AG08395 (cell line): ENCODE measurements around the gene ANKRD62.
"Not testable (repeated sequence)": the region's sequence is repeated elsewhere in the genome, so short reads cannot be mapped to it uniquely, and the experiment has no call there.

Experiments used
- DNase-seq: peaks from one replicate; pipeline ENCODE4 v3.0.0; 2012; ENCODE audit warnings: mixed read lengths, low spot score

Gene ANKRD62

GRCh38 chr18:12066910-12067511, 26.6 kb upstream of the ANKRD62 start:
- DNase-seq = no peak

GRCh38 chr18:12067671-12068070, 26.0 kb upstream of the ANKRD62 start:
- DNase-seq = no peak

- DNase-seq = not testable (repeated sequence)
These were observed 25.2 kb upstream of the ANKRD62 start for GRCh38 chr18:12068316-12068949.

GRCh38 chr18:12068950-12069320, 24.7 kb upstream of the ANKRD62 start:
- no peak for DNase-seq

GRCh38 chr18:12071066-12071465, 22.6 kb upstream of the ANKRD62 start:
- DNase-seq = not testable (repeated sequence)

GRCh38 chr18:12072996-12073395, 20.6 kb upstream of the ANKRD62 start:
- DNase-seq = no peak

- no peak for DNase-seq
These were observed 18.9 kb upstream of the ANKRD62 start for GRCh38 chr18:12074736-12075135.

GRCh38 chr18:12076424-12077140, 17.1 kb upstream of the ANKRD62 start:
- peak; percentile 34 for DNase-seq

- not testable (repeated sequence) for DNase-seq
These were observed 15.6 kb upstream of the ANKRD62 start for GRCh38 chr18:12077994-12078393.

- no peak for DNase-seq
These were observed 14.0 kb upstream of the ANKRD62 start for GRCh38 chr18:12079491-12080237.

GRCh38 chr18:12085136-12085535, 8.5 kb upstream of the ANKRD62 start:
- no peak for DNase-seq

- no peak for DNase-seq
These were observed 7.9 kb upstream of the ANKRD62 start for GRCh38 chr18:12085786-12086185.

GRCh38 chr18:12086249-12086648, 7.4 kb upstream of the ANKRD62 start:
- DNase-seq = no peak

GRCh38 chr18:12086677-12087470, 6.8 kb upstream of the ANKRD62 start:
- no peak for DNase-seq

GRCh38 chr18:12087471-12088025, 6.1 kb upstream of the ANKRD62 start:
- no peak for DNase-seq

- DNase-seq = no peak
These were observed 5.5 kb upstream of the ANKRD62 start for GRCh38 chr18:12088096-12088495.

GRCh38 chr18:12088731-12089375, 4.8 kb upstream of the ANKRD62 start:
- no peak for DNase-seq

- DNase-seq = no peak
These were observed 2.0 kb upstream of the ANKRD62 start for GRCh38 chr18:12091538-12092141.

- DNase-seq = no peak
These were observed 1.0 kb upstream of the ANKRD62 start for GRCh38 chr18:12092398-12093229.

- no peak for DNase-seq
These were observed 4.7 kb downstream of the ANKRD62 start for GRCh38 chr18:12098374-12098773.
